ENCODE results near the gene JOSD2.

- no peak for TF ChIP-seq NFIC (IDR thresholded peaks at IDR 0.05)
- no peak for TF ChIP-seq SREBF2 (CRISPR knock-in tag; IDR thresholded peaks at IDR 0.05)
- TF ChIP-seq, protein P1, sequence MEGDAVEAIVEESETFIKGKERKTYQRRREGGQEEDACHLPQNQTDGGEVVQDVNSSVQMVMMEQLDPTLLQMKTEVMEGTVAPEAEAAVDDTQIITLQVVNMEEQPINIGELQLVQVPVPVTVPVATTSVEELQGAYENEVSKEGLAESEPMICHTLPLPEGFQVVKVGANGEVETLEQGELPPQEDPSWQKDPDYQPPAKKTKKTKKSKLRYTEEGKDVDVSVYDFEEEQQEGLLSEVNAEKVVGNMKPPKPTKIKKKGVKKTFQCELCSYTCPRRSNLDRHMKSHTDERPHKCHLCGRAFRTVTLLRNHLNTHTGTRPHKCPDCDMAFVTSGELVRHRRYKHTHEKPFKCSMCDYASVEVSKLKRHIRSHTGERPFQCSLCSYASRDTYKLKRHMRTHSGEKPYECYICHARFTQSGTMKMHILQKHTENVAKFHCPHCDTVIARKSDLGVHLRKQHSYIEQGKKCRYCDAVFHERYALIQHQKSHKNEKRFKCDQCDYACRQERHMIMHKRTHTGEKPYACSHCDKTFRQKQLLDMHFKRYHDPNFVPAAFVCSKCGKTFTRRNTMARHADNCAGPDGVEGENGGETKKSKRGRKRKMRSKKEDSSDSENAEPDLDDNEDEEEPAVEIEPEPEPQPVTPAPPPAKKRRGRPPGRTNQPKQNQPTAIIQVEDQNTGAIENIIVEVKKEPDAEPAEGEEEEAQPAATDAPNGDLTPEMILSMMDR (IDR thresholded peaks at IDR 0.05 in 2 of 3, conservative IDR thresholded peaks at IDR 0.05 in 1 of 3; ENCODE audit: insufficient read depth in 2 of 3, low read depth in 1 of 3, low read length in 3 of 3), result no peak
- no peak for TF ChIP-seq GABPA (tag; conservative IDR thresholded peaks at IDR 0.05; ENCODE audit: low read depth)
- no peak for TF ChIP-seq NR3C1 (CRISPR knock-in tag; IDR thresholded peaks at IDR 0.05)
- no peak for TF ChIP-seq PML (IDR thresholded peaks at IDR 0.05; ENCODE audit: low read length)
- TF ChIP-seq CBX3 (IDR thresholded peaks at IDR 0.05; ENCODE audit: borderline replicate concordance in 1 of 2, low read length in 2 of 2), result no peak
- no peak for TF ChIP-seq HMGXB4 (CRISPR knock-in tag; IDR thresholded peaks at IDR 0.05)
- TF ChIP-seq ZNF24 (IDR thresholded peaks at IDR 0.05), result no peak
- TF ChIP-seq ZNF134 (CRISPR knock-in tag; conservative IDR thresholded peaks at IDR 0.05), result no peak
- no peak for TF ChIP-seq STAT6 (CRISPR knock-in tag; IDR thresholded peaks at IDR 0.05)
- TF ChIP-seq ZBTB33 (CRISPR knock-in tag; IDR thresholded peaks at IDR 0.05), result no peak
- no peak for TF ChIP-seq BMI1 (IDR thresholded peaks at IDR 0.05; ENCODE audit: low read length)
These were observed 43.4 kb downstream of the JOSD2 start for GRCh38 chr19:50467566-50467965.
